GM21825 (cell line): ENCODE measurements around the gene GALC.

ENCODE experiments used
- ATAC-seq: cut with Tn5 transposase; IDR thresholded peaks from one replicate; pipeline ENCODE4 v1.9.1; 2021; ENCODE audit warnings: mild to moderate bottlenecking, moderate library complexity; ENCODE audit not compliant: unreplicated experiment

The GALC gene

GRCh38 chr14:87966816-87967215 is 26.2 kb downstream of the GALC start:
- no peak for ATAC-seq

- ATAC-seq = no peak
Observed at GRCh38 chr14:87961246-87961645, 31.7 kb downstream of the GALC start.

GRCh38 chr14:87960013-87960787 is 32.8 kb downstream of the GALC start:
- no peak for ATAC-seq

- ATAC-seq = no peak
Observed at GRCh38 chr14:87955501-87955900, 37.5 kb downstream of the GALC start.

DNA sequence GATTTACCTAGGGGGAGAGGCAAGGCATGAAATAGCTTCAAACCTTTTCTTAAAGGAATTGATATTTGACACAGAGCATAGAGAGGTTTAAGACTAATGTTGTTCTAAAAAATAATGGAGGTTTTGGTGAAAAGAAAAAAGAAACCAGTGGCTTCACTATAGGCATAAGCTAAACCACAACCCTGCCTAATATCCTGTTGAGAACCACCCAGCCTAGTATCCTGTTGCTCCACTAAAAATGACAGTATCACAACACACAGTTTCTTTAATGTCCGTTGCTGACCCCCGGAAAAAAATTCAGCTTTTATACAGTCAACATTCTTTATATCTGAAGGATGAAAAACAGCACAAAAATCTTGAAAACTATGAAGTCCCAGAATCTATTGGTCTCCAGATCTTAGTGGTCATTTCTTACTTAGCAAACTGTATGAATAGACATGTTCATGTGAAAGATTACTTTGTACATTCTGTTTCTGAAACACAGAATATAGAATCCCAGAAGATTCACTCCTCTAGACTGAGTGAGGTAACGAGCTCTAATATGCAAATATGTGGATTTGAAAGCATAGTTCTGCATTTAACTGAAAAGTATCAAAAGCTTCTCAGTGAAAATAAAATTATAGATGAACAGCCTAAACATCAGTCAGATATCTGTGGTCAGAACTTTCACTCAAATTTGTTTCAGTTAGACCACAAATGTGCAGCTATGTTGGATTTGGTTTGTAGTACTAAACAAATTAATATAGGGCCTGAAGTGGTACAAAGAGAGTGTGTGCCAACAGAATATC is 40.5 kb downstream of the GALC start:
- ATAC-seq = peak; percentile 92

GRCh38 chr14:87944987-87945604 is 47.9 kb downstream of the GALC start:
- no peak for ATAC-seq

DNA sequence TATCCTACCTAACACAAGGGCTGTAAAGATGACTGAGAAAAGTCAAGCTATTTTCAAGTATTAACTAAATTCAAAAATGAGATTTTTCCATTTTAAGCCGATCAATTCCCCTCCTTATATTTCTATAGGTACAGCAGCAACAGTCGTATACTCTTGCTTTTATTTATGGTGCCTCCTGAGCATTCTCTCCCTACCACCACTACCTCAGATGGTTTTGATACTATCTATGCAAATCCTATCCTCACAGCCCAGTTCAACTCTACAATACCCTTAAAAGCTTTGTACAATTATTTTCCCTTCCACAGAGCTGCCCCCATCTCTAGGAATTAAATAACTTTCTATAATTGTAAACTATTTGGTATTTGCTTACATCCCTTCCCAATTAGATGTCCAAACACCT is 52.1 kb downstream of the GALC start:
- ATAC-seq = no peak

DNA sequence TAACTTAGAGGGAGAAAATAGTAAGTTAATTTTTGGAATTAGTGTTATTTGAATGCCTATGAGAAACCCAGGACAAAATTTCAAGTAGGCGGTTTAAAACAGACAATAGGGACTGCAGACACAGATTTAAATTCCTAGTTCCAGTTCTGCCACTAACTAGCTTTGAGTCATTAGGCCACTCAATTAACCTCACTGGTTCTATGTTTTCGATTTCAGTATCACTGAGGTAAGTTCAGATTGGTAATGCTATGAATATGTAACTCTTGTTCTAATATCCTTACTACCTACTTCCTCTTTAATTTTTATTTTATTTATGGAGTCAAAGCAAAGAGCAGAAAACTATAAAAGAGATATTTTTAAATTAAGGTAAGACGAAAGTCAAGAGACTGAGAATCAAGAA is 52.6 kb downstream of the GALC start:
- ATAC-seq = peak; percentile 78

DNA sequence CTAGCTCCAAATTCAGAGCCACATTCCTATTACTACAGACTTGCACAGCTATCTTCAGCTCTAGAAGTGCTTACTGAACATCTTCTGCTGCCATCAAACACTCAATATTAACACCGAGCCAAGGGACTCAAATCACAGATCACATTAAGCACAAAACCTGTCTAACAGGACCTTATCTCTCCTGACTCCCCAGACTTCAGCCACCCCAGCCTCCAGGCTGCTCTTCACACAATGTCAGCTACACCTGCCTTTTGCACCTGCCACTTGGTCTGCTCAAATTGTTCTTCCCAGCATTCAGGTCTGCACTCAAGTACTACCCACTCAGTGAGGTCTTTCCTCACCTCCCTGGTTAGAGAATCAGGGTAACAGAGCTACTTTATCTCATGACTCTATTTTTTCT is 57.1 kb downstream of the GALC start:
- no peak for ATAC-seq

DNA sequence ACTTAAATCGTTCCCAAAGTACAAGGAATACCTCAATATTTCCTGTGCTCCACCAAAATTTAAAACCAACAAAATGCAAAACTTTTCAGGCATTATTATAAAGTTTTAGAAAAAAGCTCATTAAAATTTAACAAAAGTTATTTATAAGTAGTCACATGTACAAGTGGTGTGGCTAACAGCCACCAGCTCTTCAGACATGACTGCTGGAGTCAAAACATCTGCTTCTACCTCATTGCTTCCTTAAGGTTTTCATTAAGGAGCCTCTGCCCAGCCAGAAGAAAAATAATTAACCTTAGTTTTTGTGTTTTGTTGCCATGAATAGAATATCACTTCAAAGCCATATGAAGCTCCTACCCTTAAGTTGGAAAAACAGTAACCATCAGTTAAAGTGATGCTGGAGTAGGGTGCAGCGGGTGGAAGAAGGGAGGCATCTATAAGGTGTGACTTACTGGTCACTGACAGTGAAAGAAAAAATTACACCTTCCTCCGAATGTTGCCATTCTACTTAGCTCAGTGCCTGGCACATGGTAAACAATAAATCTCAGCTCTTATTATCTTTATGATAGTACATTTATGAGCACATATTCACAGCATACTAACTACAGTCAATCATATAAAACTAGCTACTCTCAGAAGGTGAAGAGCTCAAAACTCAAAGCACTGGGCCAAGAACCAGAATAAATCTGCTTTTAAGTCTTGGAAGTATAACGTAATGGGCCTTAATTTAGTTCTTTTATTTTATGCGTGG is 57.7 kb downstream of the GALC start:
- ATAC-seq = no peak

DNA sequence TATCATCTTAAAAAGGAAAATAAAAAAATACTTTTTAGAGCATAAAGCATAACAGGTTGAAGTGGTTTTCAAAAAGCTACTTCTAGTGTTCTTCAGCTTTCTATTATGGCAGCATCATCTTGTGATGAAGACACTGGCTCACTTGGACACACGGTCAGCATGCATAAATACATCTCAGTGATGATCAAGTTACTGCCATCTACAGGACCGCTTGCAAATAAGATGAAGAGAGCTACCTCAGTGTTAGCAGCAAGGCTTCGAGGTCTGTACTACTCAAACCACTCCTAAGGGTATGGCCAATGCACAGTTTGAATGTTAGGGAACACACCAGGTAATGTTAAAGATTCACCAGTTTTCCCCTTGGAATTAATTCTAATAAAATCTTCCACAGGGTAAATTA is 58.8 kb downstream of the GALC start:
- no peak for ATAC-seq

- no peak for ATAC-seq
Observed at GRCh38 chr14:87916886-87917275, 76.1 kb downstream of the GALC start.

- ATAC-seq = no peak
Observed at GRCh38 chr14:87916103-87916885, 76.7 kb downstream of the GALC start.

DNA sequence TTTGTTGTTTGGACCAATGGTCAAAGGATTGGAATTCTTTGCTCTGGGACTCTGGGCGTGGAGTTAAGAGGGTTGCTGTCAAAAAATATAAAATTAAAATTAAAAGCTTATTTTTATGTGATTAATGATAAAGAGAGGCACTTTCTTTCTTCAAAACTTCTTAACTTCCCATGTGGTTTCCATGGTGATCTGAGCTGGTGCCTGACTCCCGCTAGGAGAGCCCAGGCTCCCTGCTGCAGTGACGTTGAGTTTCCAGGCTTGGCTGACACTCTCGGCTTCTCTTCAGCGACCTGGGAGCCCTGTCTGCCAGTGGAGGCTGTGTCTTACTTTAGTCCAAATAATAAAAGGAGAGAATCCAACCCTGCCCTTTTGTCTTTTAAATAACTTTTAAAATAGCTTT is 84.4 kb downstream of the GALC start:
- no peak for ATAC-seq

GRCh38 chr14:87901652-87902051 is 91.3 kb downstream of the GALC start:
- ATAC-seq = no peak

DNA sequence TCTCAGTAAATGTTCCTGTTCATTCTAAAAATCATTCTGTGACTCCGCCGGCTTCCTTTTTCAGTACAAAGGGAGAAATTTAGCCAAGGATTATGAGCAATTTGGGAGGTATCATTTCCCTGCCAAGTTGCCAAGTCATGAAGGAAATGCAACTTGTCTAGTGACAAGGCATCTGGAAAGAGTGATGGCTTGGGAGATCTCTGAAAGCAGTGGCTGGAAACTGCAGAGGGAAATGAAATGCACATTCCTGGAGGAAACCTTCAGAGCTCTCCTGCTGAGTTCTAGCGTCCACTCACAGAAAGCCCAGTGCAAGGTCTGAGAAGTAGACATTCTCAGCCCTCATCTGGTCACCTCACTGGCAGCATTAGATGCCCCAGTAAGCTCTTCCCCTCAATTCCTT is 91.7 kb downstream of the GALC start:
- ATAC-seq = no peak

DNA sequence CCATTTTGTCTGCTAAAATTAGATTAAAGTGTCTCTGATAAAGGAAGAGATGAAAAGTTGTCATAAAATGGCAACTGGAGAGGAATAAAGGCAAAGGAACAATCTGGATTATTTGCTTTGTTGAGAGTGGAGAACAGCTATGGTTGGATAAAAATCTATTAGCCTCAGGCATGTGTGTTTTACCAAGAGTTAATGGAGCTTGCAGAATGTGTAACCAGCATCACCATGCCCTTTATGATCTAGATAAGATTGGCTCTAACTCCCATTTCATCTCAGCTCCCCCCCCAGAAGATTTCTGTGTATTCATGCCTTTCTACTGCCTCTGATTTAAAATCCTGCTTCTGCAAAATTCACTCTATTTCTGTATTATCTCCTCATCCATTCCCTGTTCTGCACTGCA is 93.8 kb downstream of the GALC start:
- ATAC-seq = no peak

DNA sequence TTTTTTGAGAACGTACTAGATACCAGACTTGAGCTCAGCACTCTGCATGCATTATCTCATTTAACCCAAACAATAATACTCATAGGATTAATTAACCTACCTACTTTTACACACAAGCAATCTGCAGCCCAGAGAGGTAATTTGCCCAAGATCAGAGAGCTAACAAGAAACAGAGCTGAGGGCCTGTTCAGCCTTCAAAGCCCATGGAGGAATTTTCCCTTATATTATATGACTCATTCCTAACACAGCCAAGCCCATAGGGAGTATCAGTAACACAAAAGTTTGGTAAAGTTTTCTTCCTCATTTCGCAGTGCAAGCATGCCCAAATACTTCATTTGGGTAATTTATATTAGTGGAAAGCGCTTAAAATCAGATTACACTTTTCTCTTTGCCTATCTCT is 94.7 kb downstream of the GALC start:
- ATAC-seq = no peak

DNA sequence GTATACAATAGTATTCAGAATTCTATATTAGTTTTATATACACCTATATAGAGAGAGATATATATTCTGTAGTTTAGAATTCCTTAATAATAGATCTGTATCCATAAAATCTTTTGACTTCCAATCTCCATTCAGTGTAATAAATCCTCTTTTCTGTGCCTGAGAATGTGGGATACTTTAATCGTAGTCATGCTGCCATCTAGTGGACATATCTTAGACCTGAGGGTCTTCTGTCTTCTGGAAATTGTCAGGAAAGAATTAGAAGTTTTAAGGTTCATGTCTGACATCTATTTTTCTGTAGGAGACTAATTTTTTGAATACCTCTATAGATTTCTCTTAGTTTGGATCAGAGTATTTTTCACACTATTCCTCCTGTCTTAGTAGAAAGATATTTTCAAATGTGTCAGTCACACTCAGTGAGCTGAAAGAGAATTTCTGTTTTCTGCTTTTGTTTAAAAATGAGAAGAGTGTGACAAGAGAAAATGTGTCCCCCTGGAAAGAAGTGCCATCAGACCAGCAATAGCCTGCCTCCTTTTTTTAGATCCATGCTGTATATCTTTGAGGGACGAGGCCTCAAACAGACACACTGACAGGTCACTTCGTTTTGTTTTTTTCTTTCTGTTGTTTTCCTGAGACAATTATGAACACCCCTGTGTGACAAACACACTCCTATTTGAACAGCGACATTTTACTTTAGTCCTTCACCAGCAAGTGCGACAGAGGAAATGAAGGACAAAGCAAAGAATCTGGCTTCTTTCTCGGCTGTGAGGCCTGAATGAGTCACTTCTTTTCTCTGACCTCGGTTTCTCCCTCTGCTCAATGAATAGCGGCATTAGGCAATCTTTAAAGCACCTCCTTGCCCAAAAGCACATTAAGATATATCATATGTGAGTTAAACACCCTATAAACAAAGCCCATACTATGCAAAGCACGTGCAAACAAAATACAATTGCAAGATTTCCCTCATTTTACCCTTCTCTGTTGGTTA is 96.3 kb downstream of the GALC start:
- no peak for ATAC-seq
